ENCODE measurements around the gene TTC28. TPM values are rescaled to one million over a fixed set of nuclear protein-coding genes. Genes with fewer than 3 reads are reported as not detected.
"Not testable (repeated sequence)": the region's sequence is repeated elsewhere in the genome, so short reads cannot be mapped to it uniquely, and the experiment has no call there.

TTC28 gene
- total and polyA plus RNA-seq, 7 experiments from 2014 or later, result 0.50 to 8.3 (median 4.2) TPM

DNA sequence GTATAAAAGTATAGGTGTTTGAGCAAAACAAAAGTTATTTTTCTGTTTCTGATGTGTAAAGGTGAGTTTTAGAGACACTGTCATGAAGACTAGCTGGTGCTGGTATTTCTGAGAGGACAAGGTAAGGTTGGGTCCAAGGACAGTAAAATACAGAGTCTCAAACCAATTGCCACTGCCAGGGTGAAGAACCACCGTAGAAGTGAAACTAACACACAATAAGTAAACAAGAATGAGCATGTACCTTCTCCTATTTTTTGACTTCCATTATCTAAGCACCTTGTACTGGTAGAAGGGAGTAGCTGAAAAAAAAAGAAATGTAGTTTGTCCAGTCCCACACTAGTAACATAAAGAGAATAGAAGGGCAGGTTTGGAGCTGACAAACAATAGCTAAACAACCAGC is 117.3 kb downstream of the TTC28 start:
- Mint-ChIP-seq H3K27ac (no peak overlapping the region), H3K4me3 (no peak overlapping the region), H3K9me3 (peaks cover 0 to 3% (median under 1%) of the 10 kb centered on the region in 11 donors), H3K27me3 (peaks cover 23 to 43% (median 36%) of the 10 kb centered on the region in 5 donors), H3K4me1 (no peaks in the 10 kb centered on the region), H3K36me3 (peaks cover 0 to 3% (median 0%) of the 10 kb centered on the region in 5 donors)
- ATAC-seq (no peak), DNase-seq (no peak)
- ChIA-PET POLR2A (no interaction called here), CTCF (no interaction called here)
- Histone ChIP-seq H3K4me1 (ENCODE audit: control insufficient read depth in 2 of 2, insufficient read depth in 2 of 2, low read length in 2 of 2) (no peaks in the 10 kb centered on the region), H3K4me3 (ENCODE audit: low read length) (no peak overlapping the region), H3K36me3 (ENCODE audit: control insufficient read depth in 2 of 3, insufficient read depth in 3 of 3, low read length in 3 of 3) (no peaks in the 10 kb centered on the region), H3K27ac (ENCODE audit: low read depth, low read length) (no peak overlapping the region), H3K9me3 (ENCODE audit: control insufficient read depth in 2 of 3, low read length in 3 of 3) (no peaks in the 10 kb centered on the region), H3K27me3 (ENCODE audit: control insufficient read depth in 2 of 2, insufficient read depth in 2 of 2, low read length in 2 of 2) (no peaks in the 10 kb centered on the region)
- intact Hi-C loops (cut with micrococcal nuclease), result no loop called here

DNA sequence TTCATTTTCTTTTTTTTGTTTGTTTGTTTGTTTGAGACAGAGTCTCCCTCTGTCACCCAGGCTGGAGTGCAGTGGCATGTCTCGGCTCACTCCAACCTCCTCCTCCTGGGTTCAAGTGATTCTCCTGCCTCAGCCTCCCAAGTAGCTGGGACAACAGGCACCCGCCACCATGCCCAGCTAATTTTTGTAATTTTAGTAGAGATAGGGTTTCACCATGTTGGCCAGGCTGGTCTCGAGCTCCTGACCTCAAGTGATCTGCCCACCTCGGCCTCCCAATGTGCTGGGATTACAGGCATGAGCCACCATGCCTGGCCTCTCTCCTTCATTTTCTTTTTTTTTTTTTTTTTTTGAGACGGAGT is 118.9 kb downstream of the TTC28 start:
- H3K4me1 ChIP-seq (ENCODE audit: control insufficient read depth in 2 of 2, insufficient read depth in 2 of 2, low read length in 2 of 2); CTCF ChIA-PET; H3K36me3 ChIP-seq (ENCODE audit: control insufficient read depth in 2 of 3, insufficient read depth in 3 of 3, low read length in 3 of 3); H3K9me3 ChIP-seq (ENCODE audit: control insufficient read depth in 2 of 3, low read length in 3 of 3); H3K9me3 Mint-ChIP-seq; H3K4me3 Mint-ChIP-seq; intact Hi-C loops (cut with micrococcal nuclease); H3K4me1 Mint-ChIP-seq; H3K27ac Mint-ChIP-seq; ATAC-seq; H3K27ac ChIP-seq (ENCODE audit: low read depth, low read length); DNase-seq; H3K36me3 Mint-ChIP-seq; POLR2A ChIA-PET; H3K27me3 ChIP-seq (ENCODE audit: control insufficient read depth in 2 of 2, insufficient read depth in 2 of 2, low read length in 2 of 2); H3K4me3 ChIP-seq (ENCODE audit: low read length): not testable (repeated sequence)
- peaks cover 19 to 33% (median 31%) of the 10 kb centered on the region in 5 donors for H3K27me3 Mint-ChIP-seq

GRCh38 chr22:28560046-28560742 is 119.4 kb downstream of the TTC28 start:
- H3K27me3 ChIP-seq (ENCODE audit: control insufficient read depth in 2 of 2, insufficient read depth in 2 of 2, low read length in 2 of 2), result no peaks in the 10 kb centered on the region
- Mint-ChIP-seq H3K27me3 (peaks cover 18 to 33% (median 30%) of the 10 kb centered on the region in 5 donors), H3K9me3 (peaks cover 0 to 7% (median 4%) of the 10 kb centered on the region in 11 donors), H3K27ac (no peak overlapping the region), H3K4me3 (no peak overlapping the region), H3K4me1 (no peaks in the 10 kb centered on the region), H3K36me3 (peaks cover 0 to 3% (median 0%) of the 10 kb centered on the region in 5 donors)
- ChIA-PET CTCF (no interaction called here), POLR2A (no interaction called here)
- H3K4me1 ChIP-seq (ENCODE audit: control insufficient read depth in 2 of 2, insufficient read depth in 2 of 2, low read length in 2 of 2), result no peaks in the 10 kb centered on the region
- H3K27ac ChIP-seq (ENCODE audit: low read depth, low read length), result no peak overlapping the region
- H3K4me3 ChIP-seq (ENCODE audit: low read length), result no peak overlapping the region
- DNase-seq, result no peak
- H3K9me3 ChIP-seq (ENCODE audit: control insufficient read depth in 2 of 3, low read length in 3 of 3), result no peaks in the 10 kb centered on the region
- no peaks in the 10 kb centered on the region for H3K36me3 ChIP-seq (ENCODE audit: control insufficient read depth in 2 of 3, insufficient read depth in 3 of 3, low read length in 3 of 3)
- intact Hi-C loops (cut with micrococcal nuclease), result no loop called here
- no peak for ATAC-seq

DNA sequence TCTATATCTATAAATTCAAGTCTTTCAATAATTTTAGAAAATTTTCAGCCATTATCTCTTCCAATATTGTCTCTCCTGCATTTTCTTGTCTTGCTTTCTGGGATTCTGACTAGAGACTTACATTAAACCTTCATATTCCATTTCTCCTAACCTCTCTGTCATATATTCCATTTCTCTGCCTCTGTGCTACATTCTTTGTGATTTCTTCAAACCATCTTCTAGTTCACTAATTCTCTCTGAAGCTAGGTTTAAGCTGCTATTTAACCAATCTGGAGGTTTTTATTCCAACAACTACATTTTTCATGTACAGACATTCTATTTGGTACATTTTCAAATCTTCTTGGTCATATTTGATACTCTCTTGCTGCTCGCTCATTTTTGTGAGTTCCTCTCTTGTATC is 122.5 kb downstream of the TTC28 start:
- H3K9me3 ChIP-seq (ENCODE audit: control insufficient read depth in 2 of 3, low read length in 3 of 3), result no peaks in the 10 kb centered on the region
- Mint-ChIP-seq H3K4me1 (no peaks in the 10 kb centered on the region), H3K27ac (no peak overlapping the region), H3K36me3 (peaks cover 0 to 3% (median 0%) of the 10 kb centered on the region in 5 donors), H3K27me3 (peaks cover 6 to 32% (median 22%) of the 10 kb centered on the region in 5 donors), H3K9me3 (peaks cover 0 to 15% (median 4%) of the 10 kb centered on the region in 11 donors), H3K4me3 (no peak overlapping the region)
- ATAC-seq (no peak), DNase-seq (no peak)
- no peaks in the 10 kb centered on the region for H3K36me3 ChIP-seq (ENCODE audit: control insufficient read depth in 2 of 3, insufficient read depth in 3 of 3, low read length in 3 of 3)
- H3K4me1 ChIP-seq (ENCODE audit: control insufficient read depth in 2 of 2, insufficient read depth in 2 of 2, low read length in 2 of 2), result no peaks in the 10 kb centered on the region
- H3K4me3 ChIP-seq (ENCODE audit: low read length), result no peak overlapping the region
- intact Hi-C loops (cut with micrococcal nuclease), result no loop called here
- no peak overlapping the region for H3K27ac ChIP-seq (ENCODE audit: low read depth, low read length)
- no peaks in the 10 kb centered on the region for H3K27me3 ChIP-seq (ENCODE audit: control insufficient read depth in 2 of 2, insufficient read depth in 2 of 2, low read length in 2 of 2)
- ChIA-PET POLR2A (no interaction called here), CTCF (no interaction called here)

GRCh38 chr22:28553108-28553866 is 126.4 kb downstream of the TTC28 start:
- H3K27ac Mint-ChIP-seq; ATAC-seq; H3K27ac ChIP-seq (ENCODE audit: low read depth, low read length); intact Hi-C loops (cut with micrococcal nuclease); H3K4me1 Mint-ChIP-seq; H3K9me3 ChIP-seq (ENCODE audit: control insufficient read depth in 2 of 3, low read length in 3 of 3); CTCF ChIA-PET; H3K27me3 ChIP-seq (ENCODE audit: control insufficient read depth in 2 of 2, insufficient read depth in 2 of 2, low read length in 2 of 2); H3K36me3 ChIP-seq (ENCODE audit: control insufficient read depth in 2 of 3, insufficient read depth in 3 of 3, low read length in 3 of 3); H3K4me1 ChIP-seq (ENCODE audit: control insufficient read depth in 2 of 2, insufficient read depth in 2 of 2, low read length in 2 of 2); H3K36me3 Mint-ChIP-seq; DNase-seq; H3K4me3 Mint-ChIP-seq; H3K4me3 ChIP-seq (ENCODE audit: low read length); POLR2A ChIA-PET: not testable (repeated sequence)
- Mint-ChIP-seq H3K27me3 (peaks cover 11 to 25% (median 20%) of the 10 kb centered on the region in 5 donors), H3K9me3 (peaks cover 0 to 17% (median 4%) of the 10 kb centered on the region in 11 donors)

- intact Hi-C loops (cut with micrococcal nuclease), result no loop called here
- no peak for DNase-seq
- POLR2A ChIA-PET, result interaction anchor here (0.6 kb wide), 1 partner anchor 59 kb away, joined by 3 read pairs; no protein-coding TSS in a partner anchor
- no peaks in the 10 kb centered on the region for H3K4me1 ChIP-seq (ENCODE audit: control insufficient read depth in 2 of 2, insufficient read depth in 2 of 2, low read length in 2 of 2)
- Mint-ChIP-seq H3K4me3 (no peak overlapping the region), H3K27ac (no peak overlapping the region), H3K4me1 (no peaks in the 10 kb centered on the region), H3K27me3 (peaks cover 4 to 17% (median 8%) of the 10 kb centered on the region in 5 donors), H3K9me3 (peaks cover 0 to 6% (median 0%) of the 10 kb centered on the region in 11 donors), H3K36me3 (no peaks in the 10 kb centered on the region)
- H3K9me3 ChIP-seq (ENCODE audit: control insufficient read depth in 2 of 3, low read length in 3 of 3), result no peaks in the 10 kb centered on the region
- H3K4me3 ChIP-seq (ENCODE audit: low read length), result no peak overlapping the region
- CTCF ChIA-PET, result no interaction called here
- H3K27me3 ChIP-seq (ENCODE audit: control insufficient read depth in 2 of 2, insufficient read depth in 2 of 2, low read length in 2 of 2), result no peaks in the 10 kb centered on the region
- H3K36me3 ChIP-seq (ENCODE audit: control insufficient read depth in 2 of 3, insufficient read depth in 3 of 3, low read length in 3 of 3), result no peaks in the 10 kb centered on the region
- ATAC-seq, result no peak
- H3K27ac ChIP-seq (ENCODE audit: low read depth, low read length), result no peak overlapping the region
Observed at GRCh38 chr22:28548406-28548805, 131.2 kb downstream of the TTC28 start.
